GM15510 (cell line): ENCODE measurements around the gene LMO7.

Experiments
- POLR2A ChIP-seq: IDR thresholded peaks from 3 replicates; pipeline ENCODE4 v1.6.1; 2011; ENCODE audit warnings: borderline replicate concordance; ENCODE audit not compliant: insufficient read length; ENCODE audit errors: extremely low read depth

The LMO7 gene

GRCh38 chr13:75811361-75811760, 175.2 kb downstream of the LMO7 start:
- TF ChIP-seq POLR2A: no peak

GRCh38 chr13:75811841-75812240, 175.7 kb downstream of the LMO7 start:
- TF ChIP-seq POLR2A: no peak

GRCh38 chr13:75812751-75813181, 176.6 kb downstream of the LMO7 start:
- TF ChIP-seq POLR2A: no peak

DNA sequence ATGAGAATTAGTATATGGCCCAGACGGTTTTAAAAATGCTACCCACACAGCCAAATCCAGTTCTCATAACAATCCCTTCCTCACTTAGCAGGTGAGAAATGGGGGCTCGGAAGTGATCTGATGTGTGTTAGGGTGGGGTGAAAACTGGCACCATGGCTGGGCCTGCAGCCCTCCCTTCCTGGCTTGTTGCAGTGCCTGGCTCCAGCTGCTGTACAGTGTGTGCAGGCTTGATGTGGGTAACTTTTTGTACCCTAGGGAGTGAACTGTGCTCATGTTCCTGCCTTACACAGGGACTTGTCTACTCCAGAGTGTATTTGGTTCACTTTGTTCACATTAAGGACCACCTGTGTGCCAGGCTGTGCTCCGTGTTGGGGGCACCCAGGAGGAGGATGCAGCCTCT, 177.2 kb downstream of the LMO7 start:
- TF ChIP-seq POLR2A: no peak

DNA sequence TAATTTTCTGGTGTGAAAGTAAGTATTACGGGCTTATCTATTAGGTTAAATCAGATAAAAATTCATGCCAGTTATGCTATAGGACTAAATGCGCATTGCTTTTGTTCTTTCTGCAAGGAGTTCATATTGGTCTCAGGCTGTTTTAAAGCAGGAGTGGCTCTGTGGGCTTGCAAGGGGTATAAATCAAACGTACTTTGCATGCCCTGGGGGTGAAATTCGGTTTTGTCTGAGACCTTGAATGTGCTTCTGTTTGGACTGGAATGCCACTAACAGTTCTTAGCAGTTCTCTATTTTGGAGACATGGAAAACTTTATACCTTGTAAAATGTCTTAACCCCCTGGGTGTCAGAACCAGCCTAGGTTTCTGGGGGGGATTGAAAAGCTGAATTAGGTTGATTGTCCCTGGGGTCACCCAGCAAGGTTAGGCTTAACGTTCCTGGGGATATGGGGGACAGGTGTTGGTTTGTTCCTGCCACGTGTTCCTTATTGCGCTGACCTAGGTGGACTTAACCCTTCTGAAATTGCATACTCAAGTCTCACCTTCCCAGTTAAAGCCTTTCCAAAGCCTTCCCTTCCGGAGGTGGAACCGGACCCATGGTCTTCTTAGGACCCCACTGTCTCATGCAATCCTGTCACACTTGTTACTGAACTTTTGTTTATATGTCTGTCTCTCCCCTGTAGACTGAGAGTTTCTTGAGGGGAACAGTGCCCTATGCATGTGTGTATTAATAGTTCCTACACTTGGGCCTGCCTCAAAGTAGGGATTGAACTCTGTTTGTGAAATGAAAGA, 182.2 kb downstream of the LMO7 start:
- TF ChIP-seq POLR2A: no peak

- TF ChIP-seq POLR2A: no peak
Measured at GRCh38 chr13:75818968-75819225, 182.8 kb downstream of the LMO7 start.

DNA sequence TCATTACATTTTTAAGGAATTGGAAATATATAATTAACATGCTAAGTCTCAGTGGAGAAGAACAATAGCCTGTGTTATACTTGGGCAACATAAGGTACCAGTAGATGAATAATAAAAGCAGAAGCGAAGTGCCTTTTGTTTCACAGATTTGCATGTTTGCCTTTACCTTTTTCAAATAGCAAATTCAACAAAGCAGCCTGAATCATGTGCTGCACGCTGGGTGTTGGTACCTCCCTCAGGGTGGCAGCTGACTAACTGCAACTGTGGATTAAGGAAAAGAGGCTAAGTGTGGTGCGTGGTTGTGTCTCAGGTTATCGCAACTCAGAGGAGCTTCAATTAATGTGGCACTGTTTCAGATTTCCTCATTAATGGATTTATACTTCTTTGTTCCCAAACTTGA, 189.0 kb downstream of the LMO7 start:
- no peak for TF ChIP-seq POLR2A

DNA sequence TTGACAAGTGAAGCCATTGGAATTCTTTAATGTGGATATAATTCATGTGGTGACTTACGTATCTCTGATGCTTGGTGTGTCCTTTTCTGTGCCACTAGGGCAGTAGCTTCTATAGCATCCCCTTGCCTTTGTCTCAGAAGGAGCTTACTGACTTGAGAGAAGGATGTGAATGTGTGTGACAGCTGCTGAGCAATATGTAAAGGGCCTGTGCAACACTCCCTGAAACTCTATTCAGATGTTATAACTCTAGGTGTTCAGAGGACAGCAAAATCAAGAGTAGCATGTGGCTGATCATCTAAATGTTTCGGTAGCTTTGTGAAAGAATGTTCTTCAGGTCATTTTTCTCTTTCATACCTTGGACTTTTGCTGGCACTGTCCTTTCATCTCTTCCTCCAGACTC, 189.5 kb downstream of the LMO7 start:
- no peak for TF ChIP-seq POLR2A

GRCh38 chr13:75826391-75826790, 190.3 kb downstream of the LMO7 start:
- TF ChIP-seq POLR2A: no peak

GRCh38 chr13:75829830-75830229, 193.7 kb downstream of the LMO7 start:
- TF ChIP-seq POLR2A: no peak

DNA sequence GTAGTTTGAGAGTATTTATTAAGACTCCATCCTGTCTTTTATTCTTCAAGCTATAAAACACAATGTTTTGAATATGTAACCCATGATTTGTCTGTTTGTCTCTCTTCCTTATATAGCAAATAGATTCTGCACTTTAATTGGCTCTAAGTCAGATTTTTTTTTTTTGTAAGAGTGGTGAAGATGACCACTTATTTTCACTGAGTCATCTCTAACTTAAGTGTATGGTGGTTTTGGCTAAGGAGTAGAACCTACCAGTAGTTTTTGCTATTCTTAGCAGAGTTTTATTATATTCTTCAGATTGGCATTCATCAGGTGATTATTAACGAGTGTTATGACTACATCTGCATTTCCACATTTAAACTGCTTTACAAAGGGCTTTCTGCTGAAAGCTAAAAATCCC, 194.7 kb downstream of the LMO7 start:
- no peak for TF ChIP-seq POLR2A

DNA sequence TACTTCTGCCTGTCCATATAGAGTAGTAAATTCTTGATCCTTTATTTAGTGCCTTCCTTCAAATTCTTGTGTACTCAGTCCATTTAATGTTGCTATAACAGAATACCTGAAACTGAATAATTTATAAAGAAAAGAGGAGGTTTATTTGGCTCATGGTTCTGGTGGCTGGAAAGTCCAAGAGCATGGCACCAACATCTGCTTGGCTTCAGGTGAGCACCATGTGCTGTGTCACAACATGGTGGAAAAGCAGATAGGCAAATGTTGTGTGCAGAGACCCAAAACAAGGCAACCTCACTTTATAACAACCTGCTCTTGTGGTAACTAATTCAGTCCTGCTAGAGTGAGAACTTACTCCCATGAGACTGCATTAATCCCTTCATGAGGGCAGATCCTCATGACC, 195.3 kb downstream of the LMO7 start:
- TF ChIP-seq POLR2A: no peak

DNA sequence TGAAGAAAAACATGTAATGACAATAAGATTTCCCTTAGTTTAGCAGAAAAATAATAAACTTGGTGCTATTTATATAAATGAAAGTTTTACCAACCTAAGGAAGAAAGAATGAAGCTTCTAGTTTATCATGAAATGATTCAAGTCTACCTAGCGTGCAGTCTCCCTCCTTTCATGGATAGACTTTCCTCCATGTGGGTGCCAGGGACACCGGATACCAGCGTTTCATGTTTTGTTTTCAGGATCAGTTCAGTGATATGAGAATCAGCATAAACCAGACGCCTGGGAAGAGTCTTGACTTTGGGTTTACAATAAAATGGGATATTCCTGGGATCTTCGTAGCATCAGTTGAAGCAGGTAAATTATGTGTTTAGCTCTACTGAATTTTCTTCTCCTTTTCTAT, 196.7 kb downstream of the LMO7 start:
- TF ChIP-seq POLR2A: no peak

GRCh38 chr13:75836441-75836840, 200.3 kb downstream of the LMO7 start:
- no peak for TF ChIP-seq POLR2A

DNA sequence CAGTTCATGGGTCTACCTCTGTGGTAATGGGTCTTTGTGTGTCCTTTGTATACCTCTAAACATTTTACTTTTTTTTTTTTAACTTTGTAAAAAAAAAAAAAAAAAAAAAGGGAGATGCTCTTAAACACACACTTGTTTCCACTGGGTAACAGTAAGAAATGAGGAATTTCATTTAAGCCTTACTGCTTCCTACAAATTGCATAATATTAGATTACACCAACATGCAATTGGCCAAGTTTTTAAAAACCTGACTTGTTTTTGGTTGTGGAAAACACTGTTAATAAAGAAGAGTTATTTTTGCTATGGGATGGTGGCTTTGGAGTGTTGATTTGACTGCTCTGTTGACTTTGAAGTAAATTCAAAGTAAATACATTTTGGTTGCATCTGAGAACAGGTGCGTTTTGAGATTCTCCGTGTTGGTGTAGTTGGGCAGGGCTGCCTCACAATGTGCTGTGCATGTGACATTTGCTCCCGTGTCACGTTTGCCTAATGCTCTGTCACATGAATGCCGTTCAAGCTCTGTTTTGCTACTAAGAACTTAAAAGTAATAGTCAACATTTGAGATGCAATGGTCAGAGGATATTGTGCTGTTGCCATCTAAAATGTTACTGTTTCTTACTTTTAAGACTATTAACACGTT, 202.4 kb downstream of the LMO7 start:
- TF ChIP-seq POLR2A: no peak

DNA sequence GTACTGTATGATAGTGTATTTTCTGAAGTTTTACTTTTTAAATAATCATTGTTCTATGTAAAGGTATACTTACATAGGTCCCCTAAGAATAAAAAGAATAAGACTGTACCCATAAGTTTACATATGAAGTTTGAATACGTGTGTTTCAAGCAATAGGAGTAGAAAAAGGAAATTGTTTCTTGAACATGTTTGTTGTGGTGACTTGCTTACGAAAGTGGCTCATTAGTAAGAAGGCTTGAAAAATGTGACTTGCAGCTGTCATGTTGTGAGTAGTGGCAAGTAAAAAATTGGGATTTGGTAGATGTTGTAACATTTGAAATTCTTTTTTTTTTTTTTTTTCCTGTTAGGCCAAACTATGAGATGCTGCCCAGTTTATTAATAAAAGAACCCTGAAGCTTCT, 203.3 kb downstream of the LMO7 start:
- no peak for TF ChIP-seq POLR2A
